Stimulated activated CD8-positive, alpha-beta memory T cell treated with anti-CD3 and anti-CD28 coated beads, Interleukin-15, amount 100 ng/mL, for 4 hours (primary cell): ENCODE results near the gene PRAMEF8.
"Not testable (repeated sequence)": the region's sequence is repeated elsewhere in the genome, so short reads cannot be mapped to it uniquely, and the experiment has no call there.

Experiments used
- DNase-seq, 2 donors: peaks; one replicate each; pipeline ENCODE4 v3.0.0-alpha.2; 2020; ENCODE audit warnings: low read depth in 2 of 2

Gene PRAMEF8

GRCh38 chr1:13285037-13285436 lies at the start of gene PRAMEF8:
TSS of gene PRAMEF8 (minus strand) at chr1:13285137. CDS start at chr1:13284091, 1,046 bp downstream.
- DNase-seq = not testable (repeated sequence)

GRCh38 chr1:13315281-13315680 lies 30.3 kb upstream of the PRAMEF8 start, which contains the start of gene PRAMEF15:
TSS of gene PRAMEF15 (plus strand) at chr1:13315581. CDS start at chr1:13318408, 2,827 bp downstream.
- not testable (repeated sequence) for DNase-seq

- not testable (repeated sequence) for DNase-seq
Observed at GRCh38 chr1:13303239-13303638, 18.3 kb upstream of the PRAMEF8 start, which contains the start of gene PRAMEF33. TSS of gene PRAMEF33 (plus strand) at chr1:13303539. CDS start at chr1:13305955, 2,416 bp downstream.

- not testable (repeated sequence) for DNase-seq
Observed at GRCh38 chr1:13302197-13302596, 17.3 kb upstream of the PRAMEF8 start.

GRCh38 chr1:13298699-13299098 lies 13.8 kb upstream of the PRAMEF8 start:
- not testable (repeated sequence) for DNase-seq

GRCh38 chr1:13297216-13297931 lies 12.4 kb upstream of the PRAMEF8 start:
- DNase-seq = not testable (repeated sequence)

GRCh38 chr1:13289030-13289429 lies 4.1 kb upstream of the PRAMEF8 start:
- not testable (repeated sequence) for DNase-seq

GRCh38 chr1:13279617-13280016 lies 5.3 kb downstream of the PRAMEF8 start:
- not testable (repeated sequence) for DNase-seq

GRCh38 chr1:13277016-13277415 lies 7.9 kb downstream of the PRAMEF8 start:
- DNase-seq = not testable (repeated sequence)

- DNase-seq = not testable (repeated sequence)
Observed at GRCh38 chr1:13265124-13265523, 19.8 kb downstream of the PRAMEF8 start.

- DNase-seq = not testable (repeated sequence)
Observed at GRCh38 chr1:13253898-13254297, 31.0 kb downstream of the PRAMEF8 start, which contains the start of gene PRAMEF5. TSS of gene PRAMEF5 (plus strand) at chr1:13254198. CDS start at chr1:13259269, 5,071 bp downstream.

GRCh38 chr1:13247122-13247521 lies 37.8 kb downstream of the PRAMEF8 start:
- not testable (repeated sequence) for DNase-seq

- not testable (repeated sequence) for DNase-seq
Observed at GRCh38 chr1:13246554-13246871, 38.4 kb downstream of the PRAMEF8 start.

- DNase-seq = not testable (repeated sequence)
Observed at GRCh38 chr1:13245841-13246553, 38.9 kb downstream of the PRAMEF8 start.

- DNase-seq = not testable (repeated sequence)
Observed at GRCh38 chr1:13243536-13244263, 41.2 kb downstream of the PRAMEF8 start.

- DNase-seq = not testable (repeated sequence)
Observed at GRCh38 chr1:13239633-13240032, 45.3 kb downstream of the PRAMEF8 start.

GRCh38 chr1:13237572-13237971 lies 47.4 kb downstream of the PRAMEF8 start:
- DNase-seq = not testable (repeated sequence)

- DNase-seq = not testable (repeated sequence)
Observed at GRCh38 chr1:13234057-13234456, 50.9 kb downstream of the PRAMEF8 start.

- DNase-seq = not testable (repeated sequence)
Observed at GRCh38 chr1:13232056-13232455, 52.9 kb downstream of the PRAMEF8 start.
